Measurements from ENCODE around the gene C3orf18. TPM values are rescaled to one million over a fixed set of nuclear protein-coding genes. Genes with fewer than 3 reads are reported as not detected.

Gene C3orf18
- total RNA-seq, 1 experiment from 2014 or later = 1.3 TPM

DNA sequence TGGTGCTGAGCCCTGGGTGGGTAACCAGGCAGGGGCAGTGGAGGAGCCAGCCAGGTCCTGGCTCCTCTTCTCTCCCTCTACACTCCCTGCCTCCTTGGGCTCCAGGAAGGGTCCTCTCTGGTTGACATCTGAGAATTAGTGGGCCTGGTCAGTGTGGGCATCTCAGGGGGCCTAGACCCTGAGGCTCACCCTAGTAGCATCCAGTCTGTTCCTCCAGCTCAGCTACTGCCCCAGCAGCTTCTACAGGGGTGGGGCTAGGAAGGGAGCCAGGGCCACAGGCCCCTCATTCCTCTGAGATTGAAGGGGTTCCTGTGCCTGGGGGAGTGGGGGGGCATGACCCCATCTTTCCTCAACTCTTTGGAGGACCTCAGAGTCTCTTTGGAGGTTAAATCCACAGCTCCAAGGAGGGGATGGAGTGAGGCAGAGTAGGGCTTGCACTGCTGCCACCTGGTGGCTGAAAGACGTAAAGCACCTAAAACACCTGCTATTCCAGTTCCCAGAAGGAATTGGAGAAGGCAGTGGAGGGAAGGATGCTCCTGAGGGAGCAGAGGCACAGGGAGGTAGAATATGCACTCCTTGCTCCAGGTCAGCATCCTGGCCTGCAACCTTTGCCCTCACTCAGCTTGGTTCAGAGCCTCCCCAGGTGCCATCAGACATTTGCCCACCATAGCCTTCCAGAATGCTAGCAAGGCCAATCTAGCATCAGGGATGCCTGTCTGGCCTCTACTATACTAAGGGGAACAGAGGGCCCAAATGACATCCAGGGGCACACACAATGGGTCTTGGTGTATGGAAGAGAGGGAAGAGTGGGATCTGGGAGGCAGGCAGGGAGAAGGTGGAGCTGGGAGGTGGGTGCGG, 25.1 kb downstream of the C3orf18 start:
- peak; percentile 69 for DNase-seq (ENCODE audit: unreplicated experiment)
- TF ChIP-seq CTCF (IDR thresholded peaks at IDR 0.05; ENCODE audit: unreplicated experiment) = peak; percentile 73
- no peaks in the 10 kb centered on the region for H3K9me3 Mint-ChIP-seq (ENCODE audit: unreplicated experiment)
- intact Hi-C loops (cut with micrococcal nuclease) = loop anchor here (1.0 to 2.0 kb wide), 4 partner anchors 24 to 195 kb away; no protein-coding TSS in a partner anchor
- ChIA-PET CTCF (interaction anchor here (0.5 to 5.7 kb wide), 45 partner anchors 9 to 924 kb away, joined by 3 to 53 read pairs (median 5); partner anchors contain the start of genes CYB561D2, MAPKAPK3, NPRL2 and ZMYND10), POLR2A (interaction anchor here (0.6 to 1.0 kb wide), 3 partner anchors 27 to 239 kb away, joined by 3 to 5 read pairs (median 3); partner anchors contain the start of genes CYB561D2, HEMK1, HYAL1 and NPRL2)
- H3K4me3 Mint-ChIP-seq (ENCODE audit: unreplicated experiment) = no peak overlapping the region
- H3K27ac Mint-ChIP-seq (ENCODE audit: low read depth, unreplicated experiment) = no peak overlapping the region
- H3K4me1 Mint-ChIP-seq (ENCODE audit: insufficient read depth, unreplicated experiment) = no peaks in the 10 kb centered on the region
- no TSS peak for BruUV-seq (replicated peaks)
- peaks cover 18% of the 10 kb centered on the region for H3K27me3 Mint-ChIP-seq (ENCODE audit: insufficient read depth, unreplicated experiment)
- H3K36me3 Mint-ChIP-seq (ENCODE audit: insufficient read depth, unreplicated experiment) = no peaks in the 10 kb centered on the region

DNA sequence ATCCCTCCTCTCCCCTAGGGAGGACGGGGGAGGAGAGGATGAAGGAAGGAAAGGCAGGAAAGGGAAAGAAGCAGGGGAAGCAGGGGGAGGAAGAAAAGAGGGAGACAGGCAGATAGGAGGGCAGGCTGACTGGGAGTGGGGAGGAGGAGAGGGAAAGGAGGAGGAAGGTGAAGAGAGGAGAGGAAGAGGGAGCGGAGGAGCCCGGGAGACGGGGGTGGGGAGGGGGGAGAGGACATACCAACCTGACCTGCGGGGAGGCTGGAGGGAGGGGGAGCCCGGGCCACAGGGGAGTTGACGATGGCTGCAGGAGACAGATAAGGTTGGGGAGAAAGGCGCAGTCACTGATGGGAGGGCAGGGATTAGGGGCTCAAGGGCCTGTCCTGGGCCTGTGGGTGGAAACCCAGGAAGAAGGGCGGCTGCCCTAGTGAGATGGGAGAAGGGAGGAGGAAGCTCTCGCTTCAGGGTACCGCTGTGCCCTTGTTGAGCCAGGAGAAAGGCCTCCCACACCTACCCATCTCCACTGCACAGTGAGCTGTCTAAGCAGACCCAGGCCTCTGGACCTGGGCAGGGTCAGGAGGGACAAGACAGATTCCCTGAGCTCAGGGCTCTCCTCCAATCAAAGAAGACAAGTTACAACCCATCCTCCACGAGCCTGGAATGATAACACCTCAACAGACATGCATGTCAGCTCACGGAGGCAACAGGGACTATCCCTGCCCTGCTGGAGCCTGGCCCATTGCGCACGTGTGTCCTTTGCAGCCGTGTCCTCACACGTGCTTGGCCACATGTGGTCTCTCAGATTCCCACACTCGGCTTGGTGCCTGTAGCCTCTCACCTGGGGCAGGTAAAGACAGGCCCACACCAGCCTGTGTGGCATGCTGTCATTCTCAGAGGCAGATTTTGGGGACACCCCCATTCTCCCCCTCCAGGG, 27.9 kb downstream of the C3orf18 start:
- BruUV-seq (replicated peaks) = no TSS peak
- Mint-ChIP-seq H3K4me1 (ENCODE audit: insufficient read depth, unreplicated experiment) (no peaks in the 10 kb centered on the region), H3K9me3 (ENCODE audit: unreplicated experiment) (no peaks in the 10 kb centered on the region), H3K4me3 (ENCODE audit: unreplicated experiment) (no peak overlapping the region), H3K36me3 (ENCODE audit: insufficient read depth, unreplicated experiment) (no peaks in the 10 kb centered on the region), H3K27me3 (ENCODE audit: insufficient read depth, unreplicated experiment) (peaks cover 46% of the 10 kb centered on the region), H3K27ac (ENCODE audit: low read depth, unreplicated experiment) (no peak overlapping the region)
- intact Hi-C loops (cut with micrococcal nuclease) = no loop called here
- POLR2A ChIA-PET = interaction anchor here (0.6 kb wide), 1 partner anchor 159 kb away, joined by 5 read pairs; no protein-coding TSS in a partner anchor
- no peak for DNase-seq (ENCODE audit: unreplicated experiment)
- TF ChIP-seq CTCF (IDR thresholded peaks at IDR 0.05; ENCODE audit: unreplicated experiment) = no peak
- CTCF ChIA-PET = interaction anchor here (0.6 to 5.7 kb wide), 13 partner anchors 12 to 281 kb away, joined by 3 to 53 read pairs (median 3); no protein-coding TSS in a partner anchor

DNA sequence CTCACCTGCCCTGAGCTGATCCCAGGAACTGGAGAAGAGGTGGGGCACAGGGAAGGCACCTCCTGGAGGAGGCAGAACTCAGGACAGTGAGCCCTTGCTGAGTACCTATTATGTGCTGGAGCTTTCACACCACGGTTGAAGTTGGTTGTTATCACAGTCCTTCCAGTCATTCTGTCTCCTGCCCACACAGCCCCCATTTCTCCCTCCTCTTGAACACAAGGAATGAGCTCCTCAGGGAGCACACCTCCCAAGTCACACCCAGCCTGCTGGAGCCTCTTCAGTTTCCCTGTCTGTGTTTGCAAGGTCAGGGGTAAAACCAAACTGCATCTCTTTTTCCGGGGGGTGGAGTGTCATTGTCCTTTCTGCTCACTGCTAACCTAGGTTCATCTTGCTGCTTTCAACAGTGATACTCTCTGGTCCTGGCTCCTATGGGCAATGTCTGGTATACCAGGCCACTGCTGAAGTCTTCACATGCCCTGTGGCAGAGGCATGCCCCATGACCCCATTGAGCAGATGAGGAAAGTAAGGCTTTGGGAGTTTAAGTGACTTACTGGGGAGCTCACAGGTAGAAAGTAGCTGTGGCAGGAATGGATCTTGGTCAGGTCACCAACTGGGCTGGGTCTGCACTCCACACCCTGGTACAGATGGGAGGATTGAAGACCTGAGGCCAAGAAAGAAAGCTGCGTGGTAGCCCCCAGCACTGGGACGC, 30.0 kb downstream of the C3orf18 start:
- H3K9me3 Mint-ChIP-seq (ENCODE audit: unreplicated experiment) = no peaks in the 10 kb centered on the region
- H3K36me3 Mint-ChIP-seq (ENCODE audit: insufficient read depth, unreplicated experiment) = no peaks in the 10 kb centered on the region
- H3K27me3 Mint-ChIP-seq (ENCODE audit: insufficient read depth, unreplicated experiment) = peaks cover 63% of the 10 kb centered on the region

More for the DNA sequence above, 30.0 kb downstream of the C3orf18 start:
- no peak overlapping the region for H3K27ac Mint-ChIP-seq (ENCODE audit: low read depth, unreplicated experiment)
- peaks cover under 1% of the 10 kb centered on the region for H3K4me1 Mint-ChIP-seq (ENCODE audit: insufficient read depth, unreplicated experiment)
- TF ChIP-seq CTCF (IDR thresholded peaks at IDR 0.05; ENCODE audit: unreplicated experiment) = no peak
- no peak for DNase-seq (ENCODE audit: unreplicated experiment)
- ChIA-PET POLR2A (no interaction called here), CTCF (interaction anchor here (0.7 to 3.0 kb wide), 8 partner anchors 12 to 563 kb away, joined by 3 to 13 read pairs (median 4); no protein-coding TSS in a partner anchor)
- intact Hi-C loops (cut with micrococcal nuclease) = no loop called here
- no peak overlapping the region for H3K4me3 Mint-ChIP-seq (ENCODE audit: unreplicated experiment)
- BruUV-seq (replicated peaks) = no TSS peak
